Stimulated activated CD4-positive, alpha-beta T cell treated with anti-CD3 and anti-CD28 coated beads, Interleukin-4, amount 100 ng/mL, for 48 hours (primary cell): ENCODE results near the gene AKAP13.

Experiments used
- DNase-seq, 2 donors: peaks; one replicate each; pipeline ENCODE4 v3.0.0-alpha.2; 2020; ENCODE audit warnings: low read depth in 2 of 2

Gene AKAP13

GRCh38 chr15:85621094-85621493 lies 240.7 kb downstream of the AKAP13 start:
- no peak for DNase-seq

GRCh38 chr15:85622221-85622831 lies 241.9 kb downstream of the AKAP13 start:
- no peak for DNase-seq

DNA sequence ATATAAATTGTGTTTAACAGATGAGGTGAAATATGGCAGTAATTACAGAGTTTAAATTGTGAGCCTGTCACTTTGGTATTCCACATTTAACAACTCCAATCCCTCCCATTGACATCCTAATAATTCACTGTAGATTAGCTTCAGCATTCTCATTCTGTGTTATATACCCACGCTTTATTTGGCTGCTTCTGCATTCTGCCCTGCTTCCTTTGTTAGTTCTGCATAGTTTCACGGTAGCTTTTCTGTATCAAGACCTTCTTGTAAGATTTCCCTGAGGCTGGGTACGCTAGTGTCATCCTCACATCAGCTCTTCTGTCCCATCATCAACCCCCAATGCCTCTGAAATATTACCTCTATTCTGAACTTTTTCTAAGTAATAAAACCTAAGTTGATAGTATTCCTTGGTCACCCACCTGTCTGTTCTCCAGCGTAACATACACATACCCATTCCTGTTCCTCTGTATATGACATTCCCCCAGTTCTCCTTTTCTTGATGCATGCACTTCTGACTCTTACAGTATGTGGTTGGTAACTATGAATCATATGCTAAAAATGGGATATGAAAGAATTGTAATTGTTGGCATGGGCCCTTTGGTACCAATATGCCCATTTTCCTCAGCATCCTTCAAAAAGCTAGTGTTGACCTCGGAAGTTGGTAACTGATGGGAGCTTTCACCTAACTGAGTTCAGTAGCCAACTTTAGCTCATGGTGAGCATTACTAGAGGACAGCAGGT lies 243.1 kb downstream of the AKAP13 start:
- no peak for DNase-seq

DNA sequence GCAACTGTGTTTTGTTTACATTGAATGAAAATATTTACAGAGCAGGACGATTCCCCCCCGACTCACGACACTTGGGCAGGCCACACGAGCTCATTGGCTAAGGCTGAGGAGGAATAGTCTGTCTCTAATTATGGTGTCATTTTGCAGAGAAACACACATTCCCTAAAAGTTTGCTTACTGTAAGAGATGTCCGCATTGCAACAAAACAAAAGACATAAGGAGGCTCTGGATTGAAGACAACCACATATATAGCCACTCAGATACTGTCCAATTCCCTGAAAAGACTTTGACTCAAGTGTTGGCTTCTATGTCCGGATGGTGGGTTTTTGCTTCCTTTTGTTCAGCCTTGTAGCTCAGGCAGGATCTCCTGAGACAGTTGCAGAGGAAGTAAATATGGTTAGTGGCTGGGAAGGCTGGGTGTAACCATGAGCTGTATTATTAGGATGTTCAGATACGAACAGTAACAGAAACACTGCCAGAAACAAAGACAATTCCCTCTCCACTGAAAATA lies 243.9 kb downstream of the AKAP13 start:
- DNase-seq = no peak

DNA sequence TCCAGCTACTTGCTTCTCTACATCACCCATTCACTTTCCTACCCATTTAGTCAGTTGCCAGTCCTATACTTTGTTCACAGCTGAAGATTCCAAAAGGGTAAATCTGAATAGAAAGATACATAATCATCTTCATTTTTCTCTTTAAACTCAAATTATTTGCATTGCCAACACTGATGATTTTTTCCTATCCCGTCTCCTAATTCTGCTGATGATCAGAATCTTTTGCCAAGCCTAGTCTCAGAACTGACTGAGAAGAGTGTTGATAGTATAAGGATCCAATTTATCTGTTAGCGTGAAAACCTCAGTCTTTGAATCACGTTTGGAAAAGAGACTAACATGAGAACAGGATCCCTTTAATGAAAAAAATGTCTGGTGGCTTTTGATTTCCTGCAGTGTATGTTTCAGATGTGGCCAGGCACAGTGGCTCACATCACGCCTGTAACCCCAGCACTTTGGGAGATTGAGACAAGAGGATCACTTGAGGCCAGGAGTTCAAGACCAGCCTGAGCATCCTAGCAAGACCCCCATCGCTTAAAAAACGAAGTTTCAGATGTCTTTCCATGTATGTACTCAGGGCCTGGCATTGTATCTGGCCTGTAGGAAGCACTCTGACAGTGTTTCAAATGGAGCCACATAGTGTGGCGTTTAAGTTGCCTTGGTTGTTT lies 244.9 kb downstream of the AKAP13 start:
- DNase-seq = no peak

DNA sequence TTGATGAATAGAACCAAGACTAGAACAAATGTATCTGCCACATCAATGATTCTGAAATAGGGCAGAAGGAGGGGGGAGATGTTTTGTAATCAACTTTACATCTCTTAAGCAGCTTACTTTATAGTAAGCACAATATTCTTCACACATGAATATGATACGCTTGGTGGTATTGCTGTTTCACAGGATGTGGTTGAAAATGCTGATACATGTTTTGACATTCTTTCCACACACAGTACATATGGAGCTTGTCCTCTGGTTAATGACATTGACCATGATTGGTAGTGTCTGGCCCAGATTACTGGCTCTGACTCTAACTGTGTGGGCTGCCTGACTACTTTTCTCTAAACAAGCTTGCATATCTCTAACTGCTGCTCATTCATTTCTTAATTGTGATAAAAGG lies 245.5 kb downstream of the AKAP13 start:
- DNase-seq = no peak

GRCh38 chr15:85627213-85627935 lies 247.0 kb downstream of the AKAP13 start:
- no peak for DNase-seq

GRCh38 chr15:85630311-85630710 lies 249.9 kb downstream of the AKAP13 start:
- no peak for DNase-seq

- DNase-seq = no peak
Observed at GRCh38 chr15:85631018-85631417, 250.6 kb downstream of the AKAP13 start.

DNA sequence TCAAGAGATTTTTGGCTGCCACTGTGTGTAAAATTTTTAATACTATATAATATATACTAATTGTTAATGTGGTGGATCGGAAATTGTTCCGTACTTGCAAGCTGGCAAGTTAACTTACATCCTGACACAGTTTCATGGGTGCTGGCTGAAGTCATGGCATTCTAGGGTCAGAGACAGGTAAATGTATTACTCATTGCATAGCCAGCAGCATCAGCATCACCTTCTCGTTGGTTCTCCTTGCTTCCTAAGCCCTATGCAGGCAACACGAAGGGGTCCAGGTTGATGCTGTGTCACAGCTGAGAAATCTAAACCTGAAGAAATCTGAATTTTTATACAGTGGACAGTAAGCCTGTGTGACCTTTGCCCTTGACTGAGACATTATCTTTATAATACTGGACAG lies 251.6 kb downstream of the AKAP13 start:
- DNase-seq = no peak

DNA sequence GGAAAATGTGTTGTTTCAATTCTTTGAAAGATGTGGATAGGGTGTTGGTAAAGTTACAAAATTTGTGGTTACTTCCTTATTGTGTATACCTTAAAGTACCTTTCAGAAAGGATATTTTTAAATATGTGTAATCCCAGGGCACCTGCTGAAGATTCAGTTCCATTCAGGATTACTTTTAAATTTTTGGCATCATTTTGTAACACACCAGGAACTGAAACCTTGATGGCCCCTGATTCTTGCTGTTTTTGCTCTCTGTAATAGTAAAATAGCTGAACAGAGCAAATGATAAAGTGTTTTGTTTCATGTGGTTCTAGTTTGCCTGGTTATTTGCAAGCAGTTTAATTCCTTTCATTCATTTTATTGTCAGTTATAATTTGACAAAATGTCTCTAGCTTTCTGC lies 253.5 kb downstream of the AKAP13 start:
- no peak for DNase-seq

DNA sequence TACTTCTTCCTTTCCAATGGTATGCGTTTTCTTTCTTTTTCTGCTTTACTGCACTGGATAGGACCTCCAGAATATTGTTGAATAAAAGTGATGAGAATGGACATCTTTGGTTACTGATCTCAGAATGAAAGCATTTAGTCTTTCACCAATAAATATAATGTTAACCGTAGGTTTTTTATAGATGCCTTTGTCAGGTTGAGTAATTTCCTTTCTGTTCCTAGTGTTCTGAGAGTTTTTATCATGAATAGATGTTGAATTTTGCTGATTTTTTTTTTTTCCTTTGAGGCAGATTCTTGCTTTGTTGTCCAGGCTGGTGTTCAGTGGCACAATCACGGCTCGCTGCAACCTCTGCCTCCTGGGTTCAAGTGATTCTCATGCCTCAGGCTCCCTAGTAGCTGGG lies 255.9 kb downstream of the AKAP13 start:
- DNase-seq = no peak

- DNase-seq = no peak
Observed at GRCh38 chr15:85639752-85640381, 259.5 kb downstream of the AKAP13 start.

- DNase-seq = no peak
Observed at GRCh38 chr15:85642065-85642692, 261.8 kb downstream of the AKAP13 start.

DNA sequence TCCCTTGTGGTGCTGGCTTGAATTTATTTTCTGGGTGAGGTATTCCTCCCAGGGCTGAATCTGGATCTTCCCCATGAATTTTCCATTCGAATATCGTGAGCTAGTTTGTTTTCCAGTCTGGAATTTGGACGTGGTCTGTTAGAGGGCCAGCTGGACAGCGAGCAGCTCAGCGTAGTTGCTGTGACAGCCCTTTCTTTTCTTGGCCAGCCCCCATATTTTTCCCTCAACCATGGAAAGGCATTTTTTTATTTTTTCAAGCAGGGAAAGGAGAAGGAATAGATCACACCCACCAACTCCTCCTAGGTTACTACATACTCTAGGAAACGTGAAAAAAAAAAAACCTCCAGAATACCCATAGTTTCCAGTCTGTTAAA lies 262.3 kb downstream of the AKAP13 start:
- no peak for DNase-seq

DNA sequence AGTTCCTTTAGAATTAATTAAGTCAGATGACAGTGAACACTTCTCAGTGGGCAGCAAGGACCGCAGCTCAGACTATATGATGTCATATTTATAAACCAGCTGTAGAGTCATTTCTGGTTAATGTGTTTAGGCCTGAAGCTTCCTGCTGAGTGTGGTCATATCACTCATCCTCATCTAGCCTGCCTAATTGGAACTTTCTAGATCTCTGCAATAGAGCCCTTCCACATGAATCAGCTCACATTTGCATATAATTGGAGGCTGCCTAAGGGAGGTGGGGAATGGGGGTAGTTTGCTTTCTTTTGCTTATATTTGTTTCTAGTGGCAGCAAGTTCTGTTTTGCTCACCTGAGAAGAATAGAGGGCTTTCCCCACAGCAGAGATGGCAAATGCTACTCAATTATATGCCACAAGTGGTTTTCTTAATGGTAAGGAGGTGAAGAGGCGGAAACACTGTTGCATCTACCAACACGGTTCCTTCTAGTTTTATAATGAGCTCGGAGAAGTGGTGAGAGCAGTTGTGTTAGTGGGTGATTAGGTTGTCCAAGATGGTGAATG lies 266.2 kb downstream of the AKAP13 start:
- DNase-seq = no peak

DNA sequence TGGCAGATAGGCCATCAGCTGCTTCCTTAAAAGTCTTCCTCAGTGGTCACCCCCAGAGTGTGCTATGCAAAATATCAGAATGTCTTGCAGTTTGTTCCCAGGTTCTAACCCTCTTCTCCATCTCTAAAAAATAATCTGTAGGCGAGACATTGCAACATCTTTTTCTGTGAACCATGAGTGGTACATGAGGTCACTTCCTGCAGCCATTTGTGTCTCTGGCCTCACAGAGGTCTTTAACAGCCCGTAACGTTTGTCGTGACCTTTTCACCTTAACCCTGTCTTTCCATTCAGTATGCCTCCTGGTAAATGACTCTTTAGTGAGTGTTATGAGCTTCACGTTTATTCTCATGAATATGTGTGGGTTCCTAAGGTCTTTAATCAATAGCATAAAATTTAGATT lies 269.0 kb downstream of the AKAP13 start:
- DNase-seq = no peak

DNA sequence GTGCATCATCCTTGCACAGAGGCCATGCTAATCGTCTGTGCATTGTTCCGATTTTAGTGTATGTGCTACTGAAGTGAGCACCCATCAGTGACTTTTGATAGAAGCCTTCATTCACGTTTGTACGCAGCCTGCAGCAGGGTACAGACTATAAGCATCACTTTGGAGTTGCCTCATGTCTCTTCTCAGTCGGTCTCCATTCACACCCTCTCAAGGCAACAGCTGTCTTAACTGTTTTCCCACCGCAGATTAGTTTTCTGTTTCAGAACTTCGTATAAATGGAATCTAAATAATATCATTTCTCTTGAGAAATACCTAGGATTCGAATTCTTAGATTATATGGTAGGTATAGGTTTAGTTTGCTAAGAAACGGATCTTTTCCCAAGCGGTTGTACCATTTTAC lies 271.1 kb downstream of the AKAP13 start:
- no peak for DNase-seq

GRCh38 chr15:85652457-85652856 lies 272.1 kb downstream of the AKAP13 start:
- no peak for DNase-seq

- no peak for DNase-seq
Observed at GRCh38 chr15:85657132-85657531, 276.7 kb downstream of the AKAP13 start.

DNA sequence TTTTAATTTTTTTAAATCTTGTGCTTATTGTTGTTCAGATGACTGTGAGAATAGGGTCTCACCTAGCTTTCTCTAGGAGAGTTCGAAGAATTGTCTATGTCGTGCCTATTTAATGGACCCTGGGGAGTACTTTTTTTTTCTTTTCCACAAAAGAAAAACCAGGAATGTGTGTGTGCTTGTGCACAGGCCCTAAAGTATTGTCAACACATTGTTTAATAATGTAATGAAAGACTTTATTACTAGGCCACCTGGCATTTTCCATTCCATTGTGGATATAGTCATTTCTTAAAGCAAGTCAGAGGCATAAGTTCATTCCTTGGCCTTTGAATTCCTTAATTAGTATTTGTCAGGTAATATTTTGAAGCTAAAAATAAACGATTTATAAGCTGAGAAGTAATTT lies 278.4 kb downstream of the AKAP13 start:
- no peak for DNase-seq
